Measurements from ENCODE around the gene KDELR1. TPM values are rescaled to one million over a fixed set of nuclear protein-coding genes. Genes with fewer than 3 reads are reported as not detected.

Gene KDELR1
- total RNA-seq, 1 experiment from 2014 or later, result 198 TPM

DNA sequence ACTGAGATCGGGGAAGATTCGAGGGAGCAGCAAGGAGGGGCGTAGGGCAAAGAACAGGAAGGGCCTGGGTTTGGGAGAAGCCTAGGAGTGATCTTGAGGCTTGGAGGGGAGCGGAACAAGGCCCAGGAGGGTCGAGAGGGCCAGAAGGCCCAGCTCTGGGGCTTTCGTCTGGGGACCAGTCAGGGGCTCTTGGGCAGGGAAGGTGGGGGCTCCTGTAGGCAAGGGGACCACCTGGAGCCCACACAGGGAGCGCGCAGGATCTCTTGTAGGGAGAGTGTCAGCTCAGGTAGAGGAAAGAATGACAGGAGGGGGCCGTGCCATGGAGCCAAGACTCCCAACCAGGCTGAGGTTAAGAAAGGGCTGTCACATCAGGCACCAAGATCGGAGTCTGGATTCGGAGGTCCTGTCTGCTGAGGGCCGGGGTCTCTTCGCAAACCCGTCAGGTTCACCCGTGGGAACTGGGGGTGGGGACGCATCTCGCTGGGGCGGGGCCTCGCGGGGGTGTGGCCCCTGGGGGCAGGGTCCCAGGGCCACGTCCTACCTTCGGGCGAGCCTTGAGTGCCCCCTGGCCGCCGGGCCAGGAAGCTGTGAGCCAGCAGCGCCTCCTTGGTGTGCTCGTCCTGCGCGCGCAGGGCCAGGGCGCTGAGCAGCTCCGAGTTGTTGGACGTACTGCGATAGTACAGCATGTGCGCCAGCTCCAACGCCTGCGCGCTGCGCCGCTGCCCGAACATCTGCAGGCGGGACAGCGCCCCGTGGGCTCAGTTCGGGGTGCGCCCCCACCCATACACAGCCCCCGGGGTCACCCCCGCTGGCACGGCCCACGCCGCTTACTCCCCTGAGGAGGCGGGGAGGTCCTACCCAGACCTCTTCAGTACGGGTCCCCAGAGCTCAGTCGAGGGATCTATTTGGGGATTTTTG, 57.6 kb downstream of the KDELR1 start:
- no peak overlapping the region for H3T11ph ChIP-seq (ENCODE audit: low read length)
- TF ChIP-seq, protein P1, sequence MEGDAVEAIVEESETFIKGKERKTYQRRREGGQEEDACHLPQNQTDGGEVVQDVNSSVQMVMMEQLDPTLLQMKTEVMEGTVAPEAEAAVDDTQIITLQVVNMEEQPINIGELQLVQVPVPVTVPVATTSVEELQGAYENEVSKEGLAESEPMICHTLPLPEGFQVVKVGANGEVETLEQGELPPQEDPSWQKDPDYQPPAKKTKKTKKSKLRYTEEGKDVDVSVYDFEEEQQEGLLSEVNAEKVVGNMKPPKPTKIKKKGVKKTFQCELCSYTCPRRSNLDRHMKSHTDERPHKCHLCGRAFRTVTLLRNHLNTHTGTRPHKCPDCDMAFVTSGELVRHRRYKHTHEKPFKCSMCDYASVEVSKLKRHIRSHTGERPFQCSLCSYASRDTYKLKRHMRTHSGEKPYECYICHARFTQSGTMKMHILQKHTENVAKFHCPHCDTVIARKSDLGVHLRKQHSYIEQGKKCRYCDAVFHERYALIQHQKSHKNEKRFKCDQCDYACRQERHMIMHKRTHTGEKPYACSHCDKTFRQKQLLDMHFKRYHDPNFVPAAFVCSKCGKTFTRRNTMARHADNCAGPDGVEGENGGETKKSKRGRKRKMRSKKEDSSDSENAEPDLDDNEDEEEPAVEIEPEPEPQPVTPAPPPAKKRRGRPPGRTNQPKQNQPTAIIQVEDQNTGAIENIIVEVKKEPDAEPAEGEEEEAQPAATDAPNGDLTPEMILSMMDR (conservative IDR thresholded peaks at IDR 0.05), result peak; percentile 91
- no peak overlapping the region for H2BK5ac ChIP-seq (ENCODE audit: insufficient read length, low read length)
- H3K4me1 ChIP-seq (ENCODE audit: insufficient read depth, low read length), result peaks cover 3% of the 10 kb centered on the region; the same call in 1 of the 2 replicates
- no CpG with 5 or more reads among the region's 54 CpGs for WGBS (ENCODE audit: extremely low coverage, insufficient read length, low lambda C conversion rate)
- H4K20me1 ChIP-seq (ENCODE audit: control insufficient read depth, insufficient read depth, insufficient read length), result no peaks in the 10 kb centered on the region
- peak overlapping the region; percentile 82 for H3K4me2 ChIP-seq (ENCODE audit: insufficient read depth, insufficient read length, low read length)
- no peak overlapping the region for H3K18ac ChIP-seq (ENCODE audit: insufficient read length, low read depth, low read length)
- H2BK120ac ChIP-seq (ENCODE audit: low read depth, low read length, poor library complexity, severe bottlenecking), result no peak overlapping the region
- H2BK12ac ChIP-seq (ENCODE audit: insufficient read length, low read depth, low read length), result no peak overlapping the region
- H4K91ac ChIP-seq (ENCODE audit: insufficient read length, low read depth, low read length), result no peak overlapping the region
- H4K8ac ChIP-seq (replicated peaks; ENCODE audit: insufficient read length, low read depth, low read length), result no peak overlapping the region
- no peak overlapping the region for H3K14ac ChIP-seq (ENCODE audit: insufficient read depth, low read length)
- H2BK15ac ChIP-seq (ENCODE audit: low read depth, low read length), result no peak overlapping the region
- no peaks in the 10 kb centered on the region for H3K79me1 ChIP-seq (ENCODE audit: insufficient read depth, low read depth, low read length, poor library complexity, severe bottlenecking)
- H3K27ac ChIP-seq (ENCODE audit: insufficient read length, low read depth, low read length), result no peak overlapping the region
- H3K9me3 ChIP-seq (ENCODE audit: control insufficient read depth, low read depth, low read length), result no peaks in the 10 kb centered on the region
- peaks cover 0 to 3% (median 0%) of the 10 kb centered on the region in 3 experiments; a peak in 1 of 7 replicates for H3K36me3 Mint-ChIP-seq (ENCODE audit: insufficient read depth in 1 of 3, low read depth in 3 of 3)
- peak overlapping the region; percentile 40 to 87 (median 74); a peak in 6 of 7 replicates for H3K27ac Mint-ChIP-seq
- H3K56ac ChIP-seq (ENCODE audit: insufficient read length, low read depth, low read length), result no peak overlapping the region
- no peaks in the 10 kb centered on the region; a peak in 1 of 5 replicates for H3K9me3 Mint-ChIP-seq
- H3K79me2 ChIP-seq (ENCODE audit: insufficient read depth, low read length), result no peaks in the 10 kb centered on the region
- H3K4ac ChIP-seq (ENCODE audit: low read depth, low read length), result no peak overlapping the region
- peak overlapping the region; percentile 65 to 81 for H3K4me3 Mint-ChIP-seq
- no peak overlapping the region for H4K5ac ChIP-seq (ENCODE audit: insufficient read length, low read depth, low read length)
- H3K23me2 ChIP-seq (ENCODE audit: insufficient read length, low read depth, low read length, poor library complexity, severe bottlenecking), result peaks cover 14% of the 10 kb centered on the region
- DNase-seq, result peak; percentile 95
- no peak overlapping the region for H2AFZ ChIP-seq (ENCODE audit: low read length)
- H2AK5ac ChIP-seq (ENCODE audit: insufficient read length, low read length), result no peak overlapping the region
- H3K27me3 ChIP-seq (ENCODE audit: insufficient read depth, low read length), result no peaks in the 10 kb centered on the region
- H3K23ac ChIP-seq (ENCODE audit: insufficient read length, low read depth, low read length), result no peak overlapping the region
- no peak overlapping the region for H2BK20ac ChIP-seq (ENCODE audit: low read depth, low read length, poor library complexity, severe bottlenecking)
- peaks cover 28 to 33% of the 10 kb centered on the region in 2 experiments for H3K4me1 Mint-ChIP-seq
- peaks cover 12% of the 10 kb centered on the region for H3K27me3 Mint-ChIP-seq (ENCODE audit: low read depth)
- H3K9ac ChIP-seq (ENCODE audit: extremely low read depth, insufficient read length, low read length), result no peak overlapping the region
